K562 (cell line): Measurements from ENCODE around the gene QKI. TPM values are rescaled to one million over a fixed set of nuclear protein-coding genes. Genes with fewer than 3 reads are reported as not detected.

ENCODE experiments used
- ATAC-seq: fragments of 200-7000 bp; cut with Tn5 transposase; 3 replicates; pipeline ENCODE4 v1.9.1; 2020; ENCODE audit warnings: moderate library complexity
- BruUV-seq: library from RNA; stranded (reverse); fragments of 400-500 nt; replicated peaks from 2 replicates; lab custom pipeline; 2021; lab: Mats Ljungman, UMichigan
- CTCF ChIA-PET: fragments of 300-600 bp; formaldehyde crosslinking; extraction: SDS; loops from one replicate; lab custom pipeline; 2021; ENCODE audit warnings: low intra/inter-chr PET ratio; lab: Yijun Ruan, JAX
- POLR2A ChIA-PET: fragments of 300-600, 350-650 bp; sonication (Branson Sonifier 250); formaldehyde crosslinking; extraction: SDS; loops from one replicate; lab custom pipeline; 2021; ENCODE audit warnings: antibody characterized with exemption, inconsistent platforms; lab: Yijun Ruan, JAX
- DNase-seq, 4 experiments: peaks; one replicate each; pipeline versions ENCODE4 v3.0.0 to v3.0.0-alpha.2; 2011 to 2018; ENCODE audit warnings: low spot score in 3 of 4, mixed read lengths in 3 of 4; ENCODE audit errors: extremely low read depth in 1 of 4
- FAIRE-seq: peaks from 2 replicates; lab custom pipeline; 2011; peaks lifted over from hg19 to GRCh38; lab: Jason Lieb, UNC
- H2AFZ ChIP-seq: 2 replicates; pipeline ENCODE4 v1.6.0; 2011; ENCODE audit warnings: low read depth, low read length, control low read depth, inconsistent platforms
- H3K27ac ChIP-seq: fragments of 200-600 bp; 3 replicates; pipeline ENCODE4 v1.8.0; 2011; ENCODE audit warnings: low read depth, mild to moderate bottlenecking, control low read depth, inconsistent platforms, low read length, moderate library complexity, mixed read lengths; ENCODE audit errors: extremely low read depth
- H3K27me3 ChIP-seq, 2 experiments: fragments of 300-600 bp in 1 of 2; 2 replicates in 1 of 2; 3 replicates in 1 of 2; pipeline versions ENCODE4 v1.6.0 to v1.8.0; 2011; ENCODE audit warnings: inconsistent platforms in 2 of 2, low read length in 2 of 2, mild to moderate bottlenecking in 1 of 2, mixed read lengths in 1 of 2, moderate library complexity in 1 of 2; ENCODE audit not compliant: control insufficient read depth in 2 of 2, insufficient read depth in 2 of 2
- H3K36me3 ChIP-seq: fragments of 300-600 bp; 3 replicates; pipeline ENCODE4 v1.8.0; 2011; ENCODE audit warnings: mild to moderate bottlenecking, low read length, inconsistent platforms; ENCODE audit not compliant: control insufficient read depth, insufficient read depth
- H3K4me1 ChIP-seq, 2 experiments: fragments of 200-600 bp in 1 of 2; replicated peaks in 1 of 2; 2 replicates in 1 of 2; 3 replicates in 1 of 2; pipeline versions ENCODE4 v1.5.1 to v1.8.0; 2011; ENCODE audit warnings: inconsistent platforms in 2 of 2, low read length in 2 of 2, mild to moderate bottlenecking in 1 of 2, mixed read lengths in 1 of 2, moderate library complexity in 1 of 2; ENCODE audit not compliant: control insufficient read depth in 2 of 2, insufficient read depth in 2 of 2
- H3K4me2 ChIP-seq: 2 replicates; pipeline ENCODE4 v1.6.1; 2011; ENCODE audit warnings: low read length, control low read depth, inconsistent platforms, mixed read lengths; ENCODE audit not compliant: insufficient read depth
- H3K4me3 ChIP-seq: fragments of 200-600 bp; sonication (generic), shearing (Covaris generic); 2 replicates; pipeline ENCODE4 v1.5.1; 2016; ENCODE audit warnings: control low read depth, inconsistent platforms
- H3K79me2 ChIP-seq: fragments of 200-600 bp; 3 replicates; pipeline ENCODE4 v1.8.0; 2011; ENCODE audit warnings: low read length, inconsistent platforms; ENCODE audit not compliant: control insufficient read depth, insufficient read depth
- H3K9ac ChIP-seq, 2 experiments: 2 replicates each; pipeline versions ENCODE4 v1.6.0 to v1.6.1; 2011; ENCODE audit warnings: low read depth in 2 of 2, low read length in 2 of 2, control low read depth in 1 of 2, inconsistent platforms in 1 of 2, mild to moderate bottlenecking in 1 of 2, mixed read lengths in 1 of 2; ENCODE audit not compliant: insufficient read depth in 1 of 2
- H3K9me1 ChIP-seq: one replicate; pipeline ENCODE4 v1.6.0; 2011; ENCODE audit warnings: inconsistent platforms, mild to moderate bottlenecking, low read length, moderate library complexity; ENCODE audit not compliant: control insufficient read depth, insufficient read depth
- H3K9me3 ChIP-seq: replicated peaks from 2 replicates; pipeline ENCODE4 v1.5.1; 2011; ENCODE audit warnings: low read depth, low read length, inconsistent platforms; ENCODE audit not compliant: control insufficient read depth, insufficient read depth
- H4K20me1 ChIP-seq: replicated peaks from 2 replicates; pipeline ENCODE4 v1.6.1; 2011; ENCODE audit warnings: low read length, inconsistent platforms, mixed read lengths; ENCODE audit not compliant: control insufficient read depth, insufficient read depth
- CBX3 ChIP-seq, 2 experiments: IDR thresholded peaks; 1 replicate in 1 of 2; 2 replicates in 1 of 2; pipeline ENCODE4 v1.6.1; 2012; ENCODE audit warnings: inconsistent platforms in 2 of 2, low read length in 2 of 2, borderline replicate concordance in 1 of 2, control low read depth in 1 of 2
- HNRNPUL1 ChIP-seq: fragments of 200-400 bp; formaldehyde crosslinking; IDR thresholded peaks from 2 replicates; pipeline ENCODE4 v1.6.1; 2017; ENCODE audit warnings: low read length
- ILF3 ChIP-seq: fragments of 450-650 bp; IDR thresholded peaks from 2 replicates; pipeline ENCODE4 v1.6.1; 2018; ENCODE audit warnings: antibody characterized with exemption, mild to moderate bottlenecking, moderate library complexity, borderline replicate concordance
- MCM3 ChIP-seq: fragments of 450-650 bp; IDR thresholded peaks from 2 replicates; pipeline ENCODE4 v1.6.1; 2016
- NR2F6 ChIP-seq: fragments of 450-650 bp; formaldehyde crosslinking; IDR thresholded peaks from 2 replicates; pipeline ENCODE4 v1.4.0; 2020; ENCODE audit warnings: mild to moderate bottlenecking
- U2AF2 ChIP-seq: fragments of 200-400 bp; formaldehyde crosslinking; optimal IDR thresholded peaks from 2 replicates; pipeline ENCODE3; 2017; ENCODE audit warnings: low read depth, mild to moderate bottlenecking, low read length
- ZMIZ1 ChIP-seq, 2 experiments: fragments of 150-350 bp in 1 of 2; IDR thresholded peaks; 2 replicates each; pipeline ENCODE4 v1.6.1; 2012 to 2016; ENCODE audit warnings: low read depth in 2 of 2, low read length in 2 of 2, mild to moderate bottlenecking in 1 of 2, moderate library complexity in 1 of 2
- ZNF561 ChIP-seq: fragments of 450-650 bp; formaldehyde crosslinking; conservative IDR thresholded peaks from 2 replicates; pipeline ENCODE4 v1.4.0; 2020; ENCODE audit warnings: mild to moderate bottlenecking, moderate library complexity
- ZNF586 ChIP-seq: fragments of 450-650 bp; formaldehyde crosslinking; conservative IDR thresholded peaks from 2 replicates; pipeline ENCODE4 v1.4.0; 2020; ENCODE audit warnings: mild to moderate bottlenecking, moderate library complexity
- ZNF695 ChIP-seq: fragments of 450-650 bp; formaldehyde crosslinking; IDR thresholded peaks from 2 replicates; pipeline ENCODE4 v1.4.0; 2020; ENCODE audit warnings: mild to moderate bottlenecking, moderate library complexity
- ZNF780A ChIP-seq: fragments of 250-450 bp; sonication (Bioruptor Pico); IDR thresholded peaks from 2 replicates; pipeline ENCODE4 v1.5.0; 2021; ENCODE audit warnings: mild to moderate bottlenecking
- ZNF79 ChIP-seq: fragments of 250-450 bp; sonication (Bioruptor Pico); IDR thresholded peaks from 2 replicates; pipeline ENCODE4 v1.4.0; 2020; ENCODE audit warnings: low read depth, mild to moderate bottlenecking, moderate library complexity
- in situ Hi-C: fragments of 300-500 bp; cut with MboI; formaldehyde crosslinking; loops from 4 replicates; pipeline ENCODE4 v1.15.0; 2018; ENCODE audit warnings: inconsistent platforms, mixed read lengths
- intact Hi-C: fragments of 100-400 bp; cut with micrococcal nuclease; formaldehyde crosslinking; loops from 2 replicates; pipeline ENCODE4 v1.14.2; 2022
- polyA plus RNA-seq, 8 experiments: library from polyadenylated mRNA; depleted of rRNA in 4 of 8; stranded (reverse) in 5 of 8; unstranded in 3 of 8; fragments of >200 nt; fragmentation: Nextera tagmentation in 2 of 8; fragmentation: Illumina TruSeq in 1 of 8; extraction: Ambion mirVana in 2 of 8; extraction: Trizol in 1 of 8; gene quantifications; 2 replicates each; pipeline versions ENCODE4 v1.2.1 to v1.2.3, GENCODE V29; 2011 to 2014; ENCODE audit warnings: inconsistent platforms in 1 of 8, missing spikeins in 1 of 8
- total RNA-seq, 7 experiments: library from RNA; depleted of rRNA in 6 of 7; stranded (reverse); fragments of >200 nt in 6 of 7; fragmentation: Illumina TruSeq in 2 of 7; extraction: Trizol in 2 of 7; gene quantifications; 2 replicates each; pipeline versions ENCODE4 v1.2.1 to v1.2.3, GENCODE V29; 2011 to 2021; ENCODE audit warnings: low replicate concordance in 1 of 7

The QKI gene
- total and polyA plus RNA-seq, 9 of the 15 experiments (the other 6 are each of a cell fraction or from before 2014, with no cell fraction given): 20.4 to 215 (median 123) TPM

- no TSS peak for BruUV-seq
- Histone ChIP-seq H3K4me2 (no peak overlapping the region), H3K4me3 (no peak overlapping the region), H3K9me3 (no peaks in the 10 kb centered on the region), H3K27ac (no peak overlapping the region), H3K79me2 (peaks cover 95% of the 10 kb centered on the region), H3K9me1 (no peaks in the 10 kb centered on the region), H3K27me3 (no peaks in the 10 kb centered on the region), H2AFZ (no peak overlapping the region), H3K9ac (no peak overlapping the region), H3K36me3 (no peaks in the 10 kb centered on the region), H3K4me1 (peaks cover 3 to 18% of the 10 kb centered on the region in 2 experiments; a peak in 4 of 5 replicates), H4K20me1 (peaks cover 6% of the 10 kb centered on the region; the same call in 1 of the 2 replicates)
- intact Hi-C loops: no loop called here
- CTCF ChIA-PET: no interaction called here
- in situ Hi-C loops: no loop called here
- FAIRE-seq: no peak
- POLR2A ChIA-PET: interaction anchor here (1.0 to 1.7 kb wide), 4 partner anchors 9 to 13 kb away, joined by 3 to 5 read pairs (median 3); no protein-coding TSS in a partner anchor
- DNase-seq: no peak
- no peak for ATAC-seq
- no peak for TF ChIP-seq ZNF780A (CRISPR knock-in tag)
- no peak for TF ChIP-seq ZNF79
- no peak for TF ChIP-seq CBX3 (IDR thresholded peaks at IDR 0.05; ENCODE audit: borderline replicate concordance in 1 of 2, low read length in 2 of 2)
- TF ChIP-seq MCM3: no peak
- TF ChIP-seq ILF3: no peak
- TF ChIP-seq HNRNPUL1: no peak
- no peak for TF ChIP-seq NR2F6
- TF ChIP-seq ZNF586 (CRISPR knock-in tag): no peak
- no peak for TF ChIP-seq ZNF695 (CRISPR knock-in tag)
- no peak for TF ChIP-seq U2AF2
- TF ChIP-seq ZNF561: no peak
- no peak for TF ChIP-seq ZMIZ1 (IDR thresholded peaks at IDR 0.05; ENCODE audit: low read depth in 2 of 2, low read length in 2 of 2)
These were observed 102.4 kb downstream of the QKI start for GRCh38 chr6:163516908-163517307.
